Panc1 (cell line): Measurements from ENCODE around the gene TSHZ1. TPM values are rescaled to one million over a fixed set of nuclear protein-coding genes. Genes with fewer than 3 reads are reported as not detected.
A peak's percentile ranks its signal among the peaks of the same experiment; 100 is the strongest.

Experiments used
- ATAC-seq: fragments of 200-7000 bp; cut with Tn5 transposase; 2 replicates; pipeline ENCODE4 v1.9.1; 2020; ENCODE audit warnings: mild to moderate bottlenecking, moderate library complexity
- BruUV-seq: library from RNA; stranded (reverse); fragments of 400-500 nt; replicated peaks from 2 replicates; lab custom pipeline; 2021; lab: Mats Ljungman, UMichigan
- CTCF ChIA-PET: fragments of 300-600 bp; sonication (Branson Sonifier 250); formaldehyde crosslinking; loops from one replicate; lab custom pipeline; 2022; ENCODE audit warnings: antibody characterized with exemption; lab: Charles Lee
- POLR2A ChIA-PET: fragments of 300-600 bp; sonication (Branson Sonifier 250); formaldehyde crosslinking; loops from one replicate; lab custom pipeline; 2022; ENCODE audit warnings: antibody characterized with exemption; lab: Charles Lee
- DNase-seq: peaks from one replicate; pipeline ENCODE4 v3.0.0-alpha.2; 2010; ENCODE audit warnings: low read depth, low spot score
- H3K27ac ChIP-seq: 2 replicates; pipeline ENCODE4 v1.5.1; 2011; ENCODE audit warnings: mild to moderate bottlenecking, low read length, inconsistent platforms
- H3K27me3 ChIP-seq: fragments of 200-500 bp; sonication (Bioruptor generic); 2 replicates; pipeline ENCODE4 v1.6.0; 2014; ENCODE audit warnings: low read length, inconsistent platforms; ENCODE audit not compliant: control insufficient read depth, insufficient read depth
- H3K36me3 ChIP-seq: fragments of 200-500 bp; sonication (Bioruptor generic); 2 replicates; pipeline ENCODE4 v1.5.1; 2014; ENCODE audit warnings: inconsistent platforms, mild to moderate bottlenecking, low read length, moderate library complexity; ENCODE audit not compliant: control insufficient read depth, insufficient read depth
- H3K4me1 ChIP-seq: 2 replicates; pipeline ENCODE4 v1.5.1; 2011; ENCODE audit warnings: inconsistent platforms, mild to moderate bottlenecking, low read length, moderate library complexity; ENCODE audit not compliant: control insufficient read depth, insufficient read depth
- H3K4me3 ChIP-seq, 2 experiments: 2 replicates each; pipeline ENCODE4 v1.5.1; 2011 to 2012; ENCODE audit warnings: low read depth in 2 of 2, low read length in 2 of 2, mild to moderate bottlenecking in 2 of 2, inconsistent platforms in 1 of 2, moderate library complexity in 1 of 2
- H3K9me3 ChIP-seq: fragments of 200-500 bp; sonication (Bioruptor generic); 2 replicates; pipeline ENCODE4 v1.5.1; 2014; ENCODE audit warnings: low read depth, mild to moderate bottlenecking, inconsistent platforms, low read length, moderate library complexity; ENCODE audit not compliant: control insufficient read depth, insufficient read depth
- CTCF ChIP-seq: fragments of 450-650 bp; IDR thresholded peaks from 2 replicates; pipeline ENCODE4 v1.5.1; 2017; ENCODE audit warnings: mild to moderate bottlenecking
- POLR2AphosphoS5 ChIP-seq: IDR thresholded peaks from 2 replicates; pipeline ENCODE4 v1.6.1; 2012; ENCODE audit warnings: mild to moderate bottlenecking, low read depth, low read length, moderate library complexity
- REST ChIP-seq, 2 experiments: IDR thresholded peaks; 2 replicates each; pipeline ENCODE4 v1.6.1; 2011 to 2012; ENCODE audit warnings: low read depth in 2 of 2, control low read depth in 1 of 2, low read length in 1 of 2, mild to moderate bottlenecking in 1 of 2, moderate library complexity in 1 of 2; ENCODE audit not compliant: insufficient read depth in 1 of 2
- SIN3A ChIP-seq: IDR thresholded peaks from 2 replicates; pipeline ENCODE4 v1.6.1; 2012; ENCODE audit warnings: low read depth, mild to moderate bottlenecking, low read length, moderate library complexity, borderline replicate concordance; ENCODE audit not compliant: insufficient read depth
- TCF7L2 ChIP-seq: IDR thresholded peaks from 2 replicates; pipeline ENCODE4 v1.6.1; 2011; ENCODE audit warnings: mild to moderate bottlenecking, low read depth, low read length, inconsistent platforms
- in situ Hi-C: cut with HindIII; loops from 2 replicates; pipeline ENCODE4 v1.10.0; 2016; ENCODE audit warnings: low sequenced_read_pairs, low pct_unique_long_range_greater_than_20kb
- intact Hi-C: fragments of 100-400 bp; cut with micrococcal nuclease; formaldehyde crosslinking; loops from one replicate; pipeline ENCODE4 v1.10.0; 2022; ENCODE audit not compliant: unreplicated experiment
- total RNA-seq: library from RNA; stranded (reverse); gene quantifications from one replicate; pipeline ENCODE4 v1.2.1, GENCODE V29; 2021; ENCODE audit not compliant: unreplicated experiment

Gene TSHZ1
- total RNA-seq, 1 experiment from 2014 or later = 10.0 TPM

GRCh38 chr18:75322206-75322605, 111.6 kb downstream of the TSHZ1 start:
- H3K4me3 ChIP-seq = no peak overlapping the region
- POLR2A ChIA-PET = no interaction called here
- H3K9me3 ChIP-seq = peaks cover 23% of the 10 kb centered on the region
- intact Hi-C loops (no loop called here), in situ Hi-C loops (no loop called here)
- ATAC-seq = 0 out of 2 replicates have a peak, but pooled peaks have one; percentile 32
- BruUV-seq = no TSS peak
- no peaks in the 10 kb centered on the region for H3K4me1 ChIP-seq
- H3K27me3 ChIP-seq = no peaks in the 10 kb centered on the region
- CTCF ChIA-PET = no interaction called here
- no peak for DNase-seq
- H3K36me3 ChIP-seq = no peaks in the 10 kb centered on the region
- H3K27ac ChIP-seq = no peak overlapping the region
- TF ChIP-seq REST (IDR thresholded peaks at IDR 0.05; ENCODE audit: insufficient read depth in 1 of 2, low read depth in 2 of 2, low read length in 1 of 2) (no peak), SIN3A (no peak), TCF7L2 (no peak), POLR2AphosphoS5 (no peak), CTCF (no peak)

GRCh38 chr18:75323821-75324585, 113.4 kb downstream of the TSHZ1 start:
- in situ Hi-C loops = no loop called here
- POLR2A ChIA-PET = no interaction called here
- H3K27me3 ChIP-seq = no peaks in the 10 kb centered on the region
- intact Hi-C loops = no loop called here
- no peaks in the 10 kb centered on the region for H3K36me3 ChIP-seq
- no peaks in the 10 kb centered on the region for H3K4me1 ChIP-seq
- no peak for TF ChIP-seq SIN3A
- TF ChIP-seq REST (IDR thresholded peaks at IDR 0.05; ENCODE audit: insufficient read depth in 1 of 2, low read depth in 2 of 2, low read length in 1 of 2) = no peak
- TF ChIP-seq POLR2AphosphoS5 = no peak
- TF ChIP-seq TCF7L2 = no peak
- TF ChIP-seq CTCF = no peak
- ATAC-seq = no peak
- CTCF ChIA-PET = no interaction called here
- H3K27ac ChIP-seq = no peak overlapping the region
- no peak overlapping the region for H3K4me3 ChIP-seq
- BruUV-seq = no TSS peak
- no peak for DNase-seq
- peaks cover 28% of the 10 kb centered on the region for H3K9me3 ChIP-seq
